Prostate gland (tissue), 2 donors: Measurements from ENCODE around the gene MZB1. TPM values are rescaled to one million over a fixed set of nuclear protein-coding genes. Genes with fewer than 3 reads are reported as not detected.
"Not testable (repeated sequence)": the region's sequence is repeated elsewhere in the genome, so short reads cannot be mapped to it uniquely, and the experiment has no call there.

Experiments used
- DNase-seq: peaks from one replicate; pipeline ENCODE4 v3.0.0-alpha.2; 2019; ENCODE audit warnings: low spot score
- H3K27ac ChIP-seq, 2 donors: fragments of 200-600 bp; sonication (generic); 2 replicates each; pipeline ENCODE4 v1.5.1; 2017 to 2019
- H3K27me3 ChIP-seq: fragments of 200-600 bp; sonication (generic); replicated peaks from 2 replicates; pipeline ENCODE4 v1.5.1; 2019; ENCODE audit not compliant: insufficient read depth
- H3K36me3 ChIP-seq, 2 donors: fragments of 200-600 bp; sonication (generic); 1 replicate in 1 of 2; 2 replicates in 1 of 2; pipeline versions ENCODE4 v1.5.1 to v1.8.1; 2017 to 2019
- H3K4me1 ChIP-seq: fragments of 200-600 bp; sonication (generic); replicated peaks from 2 replicates; pipeline ENCODE4 v1.5.1; 2019
- H3K4me3 ChIP-seq, 2 donors: fragments of 200-600 bp; sonication (generic); 2 replicates each; pipeline ENCODE4 v1.5.1; 2017 to 2019
- H3K9me3 ChIP-seq: fragments of 200-600 bp; sonication (generic); 2 replicates; pipeline ENCODE4 v1.5.1; 2017
- POLR2A ChIP-seq: fragments of 450-650 bp; IDR thresholded peaks from one replicate; pipeline ENCODE4 v1.6.1; 2016; ENCODE audit warnings: antibody characterized with exemption, mild to moderate bottlenecking
- POLR2AphosphoS5 ChIP-seq: sonication (generic); formaldehyde crosslinking; IDR thresholded peaks from one replicate; pipeline ENCODE4 v1.6.1; 2017; ENCODE audit warnings: antibody characterized with exemption
- WGBS: methylation state at CpG from one replicate; pipeline ENCODE4 v1.1.5; 2018; 5-methylcytosine and 5-hydroxymethylcytosine counted together
- intact Hi-C: fragments of 100-400 bp; cut with DNase I; formaldehyde crosslinking; loops from one replicate; pipeline ENCODE4 v1.14.2; 2022
- total RNA-seq, 2 donors: library from RNA; depleted of rRNA; stranded (reverse); fragments of >200 nt; gene quantifications; one replicate each; pipeline ENCODE4 v1.1.0, GENCODE V29; 2016
- TF ChIP-seq, protein P1 (sequence below), 4 experiments: fragments of 200-600 bp in 2 of 4; fragments of 450-650 bp in 2 of 4; sonication (generic) in 2 of 4; IDR thresholded peaks; 1 replicate in 3 of 4; 2 replicates in 1 of 4; pipeline ENCODE4 v1.5.1; 2016 to 2019; ENCODE audit warnings: antibody characterized with exemption in 4 of 4, mild to moderate bottlenecking in 2 of 4, moderate library complexity in 2 of 4

Gene MZB1
- total RNA-seq, 2 donors from 2014 or later, result 2.7 to 4.3 TPM

DNA sequence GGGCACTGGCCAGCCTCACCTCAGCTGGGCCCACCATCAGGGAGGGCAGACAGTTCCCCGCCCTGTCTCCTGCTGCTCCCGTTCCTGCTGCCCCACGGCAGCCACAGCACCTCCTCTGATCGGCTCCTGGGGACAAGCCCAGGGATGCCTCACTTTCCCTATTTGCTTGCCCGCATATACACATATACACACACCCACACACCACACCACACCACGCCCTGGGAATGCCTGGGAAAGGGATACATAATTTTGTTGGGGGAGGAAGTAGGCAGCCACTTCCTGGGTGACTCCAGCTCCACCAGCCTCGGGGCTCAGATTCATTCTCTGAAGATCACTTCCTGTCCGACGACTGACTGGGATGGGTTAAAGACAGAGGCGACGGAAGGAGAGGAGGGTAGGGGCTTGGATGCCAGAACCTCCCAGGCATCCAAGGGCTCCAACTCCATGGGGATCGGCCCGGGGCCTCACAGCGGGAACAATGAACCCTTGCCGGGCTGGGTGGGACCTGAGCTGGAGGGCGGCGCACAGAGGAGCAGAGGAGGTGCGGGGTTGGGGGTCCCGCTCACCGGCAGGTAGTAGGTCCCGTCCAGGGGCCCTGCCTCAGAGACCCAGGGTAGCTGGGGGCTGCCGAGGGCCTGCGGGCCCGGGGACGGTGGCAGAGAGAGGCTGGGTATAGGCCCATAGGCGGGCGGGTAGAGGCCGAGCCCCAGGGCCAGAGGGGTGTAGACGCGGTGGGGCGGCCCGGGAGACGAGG lies 2.0 kb upstream of the MZB1 start:
- H3K9me3 ChIP-seq, result no peaks in the 10 kb centered on the region
- no peaks in the 10 kb centered on the region for H3K36me3 ChIP-seq
- 58% methylated on average over 33 of the region's 33 CpGs for WGBS
- H3K4me1 ChIP-seq, result peaks cover 40% of the 10 kb centered on the region
- peak overlapping the region; percentile 30 to 39 for H3K4me3 ChIP-seq
- H3K27ac ChIP-seq, result peak overlapping the region; percentile 67 to 83
- TF ChIP-seq POLR2A (no peak), POLR2AphosphoS5 (no peak)
- TF ChIP-seq, protein P1, sequence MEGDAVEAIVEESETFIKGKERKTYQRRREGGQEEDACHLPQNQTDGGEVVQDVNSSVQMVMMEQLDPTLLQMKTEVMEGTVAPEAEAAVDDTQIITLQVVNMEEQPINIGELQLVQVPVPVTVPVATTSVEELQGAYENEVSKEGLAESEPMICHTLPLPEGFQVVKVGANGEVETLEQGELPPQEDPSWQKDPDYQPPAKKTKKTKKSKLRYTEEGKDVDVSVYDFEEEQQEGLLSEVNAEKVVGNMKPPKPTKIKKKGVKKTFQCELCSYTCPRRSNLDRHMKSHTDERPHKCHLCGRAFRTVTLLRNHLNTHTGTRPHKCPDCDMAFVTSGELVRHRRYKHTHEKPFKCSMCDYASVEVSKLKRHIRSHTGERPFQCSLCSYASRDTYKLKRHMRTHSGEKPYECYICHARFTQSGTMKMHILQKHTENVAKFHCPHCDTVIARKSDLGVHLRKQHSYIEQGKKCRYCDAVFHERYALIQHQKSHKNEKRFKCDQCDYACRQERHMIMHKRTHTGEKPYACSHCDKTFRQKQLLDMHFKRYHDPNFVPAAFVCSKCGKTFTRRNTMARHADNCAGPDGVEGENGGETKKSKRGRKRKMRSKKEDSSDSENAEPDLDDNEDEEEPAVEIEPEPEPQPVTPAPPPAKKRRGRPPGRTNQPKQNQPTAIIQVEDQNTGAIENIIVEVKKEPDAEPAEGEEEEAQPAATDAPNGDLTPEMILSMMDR (IDR thresholded peaks at IDR 0.05), result no peak
- intact Hi-C loops, result no loop called here
- no peaks in the 10 kb centered on the region for H3K27me3 ChIP-seq
- no peak for DNase-seq

DNA sequence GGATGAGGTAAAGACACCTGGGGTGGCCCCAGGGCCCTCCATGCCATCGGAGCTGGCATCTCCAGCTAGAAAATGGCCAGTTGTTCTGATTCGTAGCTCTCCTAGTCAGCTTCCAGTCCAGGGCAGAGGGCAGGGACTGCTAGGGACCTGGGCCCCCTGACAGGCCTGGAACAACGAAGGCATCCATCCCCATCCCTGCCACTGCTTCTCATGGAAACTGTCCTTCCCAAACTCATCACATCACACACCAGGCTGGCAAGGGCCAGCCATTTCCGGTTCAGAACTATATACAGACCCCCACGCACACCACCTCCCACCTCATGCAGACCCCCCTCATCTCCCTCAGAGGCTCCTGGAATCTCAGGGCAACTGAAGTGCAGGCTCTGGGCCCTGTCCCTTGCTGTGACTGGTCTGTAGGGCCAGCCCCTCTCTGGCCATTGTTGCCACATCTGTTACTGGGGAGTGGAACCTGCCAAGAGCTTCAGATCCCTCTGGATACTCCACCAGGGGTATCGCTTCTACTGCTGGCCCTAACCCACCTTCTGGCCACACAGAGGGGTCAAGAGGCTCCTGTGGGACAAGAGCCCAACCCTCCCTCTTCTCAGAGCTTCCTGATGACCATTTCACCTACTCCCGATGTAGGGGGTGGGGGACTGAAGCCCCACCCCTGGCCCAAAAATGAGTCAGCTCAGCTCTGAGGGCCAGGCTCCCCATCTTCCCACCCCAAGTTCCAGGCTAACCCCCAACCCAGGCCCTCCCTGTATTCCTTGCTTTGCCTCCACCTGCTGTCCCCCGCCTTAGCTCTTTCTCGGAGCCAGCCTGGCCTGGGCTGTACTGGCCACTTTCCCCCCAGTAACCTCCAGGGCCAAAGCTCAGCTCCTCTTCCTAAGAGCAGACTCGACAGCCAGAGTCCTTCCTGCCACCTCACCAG lies 1.2 kb upstream of the MZB1 start:
- H3K4me1 ChIP-seq, result peaks cover 40% of the 10 kb centered on the region
- H3K4me3 ChIP-seq, result no peak overlapping the region
- H3K9me3 ChIP-seq, result no peaks in the 10 kb centered on the region
- H3K36me3 ChIP-seq, result no peaks in the 10 kb centered on the region
- intact Hi-C loops, result no loop called here
- DNase-seq, result no peak
- H3K27me3 ChIP-seq, result no peaks in the 10 kb centered on the region
- WGBS, result 87% methylated on average over 10 of the region's 10 CpGs
- TF ChIP-seq, protein P1 (IDR thresholded peaks at IDR 0.05), result no peak
- TF ChIP-seq POLR2A (no peak), POLR2AphosphoS5 (no peak)
- H3K27ac ChIP-seq, result peak overlapping the region; percentile 67 to 83

DNA sequence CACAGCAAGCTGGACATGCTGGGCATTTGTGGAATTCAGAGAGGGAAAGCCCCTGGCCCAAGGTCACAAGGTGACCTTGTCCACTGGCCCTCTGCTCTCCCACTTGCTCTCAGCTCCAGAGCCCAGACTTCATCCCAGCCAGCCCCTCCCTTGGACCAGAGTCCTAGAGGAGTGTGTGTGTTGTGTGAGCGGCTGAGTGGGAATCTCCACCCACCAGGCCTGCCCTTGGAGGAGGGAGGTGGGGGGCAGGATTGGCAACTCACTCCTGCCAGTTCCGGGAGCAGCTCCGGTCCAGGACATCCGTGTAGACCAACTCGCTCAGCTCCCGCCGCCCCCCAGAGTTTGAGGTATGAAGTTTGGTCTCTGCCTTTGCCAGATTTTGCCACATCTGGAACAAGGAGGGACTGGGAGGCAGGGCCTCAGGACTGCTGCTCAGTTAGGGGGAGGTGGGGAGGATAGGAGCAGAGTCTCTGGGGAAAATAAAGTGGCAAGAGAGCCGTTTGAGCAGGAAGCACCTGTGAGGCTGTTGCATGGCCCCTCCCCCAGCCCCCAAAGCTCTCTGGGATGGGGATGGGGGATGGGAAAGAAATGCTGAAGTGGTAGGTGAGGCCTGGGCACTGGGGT lies 1.4 kb downstream of the MZB1 start:
- peak; percentile 77 for DNase-seq
- Histone ChIP-seq H3K36me3 (no peaks in the 10 kb centered on the region), H3K27ac (peak overlapping the region; percentile 67 to 83), H3K4me1 (peaks cover 44% of the 10 kb centered on the region), H3K9me3 (no peaks in the 10 kb centered on the region), H3K27me3 (no peaks in the 10 kb centered on the region), H3K4me3 (peak overlapping the region; percentile 13 to 36)
- peak; percentile 63 for TF ChIP-seq POLR2AphosphoS5
- TF ChIP-seq, protein P1 (IDR thresholded peaks at IDR 0.05), result peak in 1 of 4 experiments; percentile 22
- no peak for TF ChIP-seq POLR2A
- WGBS, result 13% methylated on average over 8 of the region's 8 CpGs
- intact Hi-C loops, result no loop called here

DNA sequence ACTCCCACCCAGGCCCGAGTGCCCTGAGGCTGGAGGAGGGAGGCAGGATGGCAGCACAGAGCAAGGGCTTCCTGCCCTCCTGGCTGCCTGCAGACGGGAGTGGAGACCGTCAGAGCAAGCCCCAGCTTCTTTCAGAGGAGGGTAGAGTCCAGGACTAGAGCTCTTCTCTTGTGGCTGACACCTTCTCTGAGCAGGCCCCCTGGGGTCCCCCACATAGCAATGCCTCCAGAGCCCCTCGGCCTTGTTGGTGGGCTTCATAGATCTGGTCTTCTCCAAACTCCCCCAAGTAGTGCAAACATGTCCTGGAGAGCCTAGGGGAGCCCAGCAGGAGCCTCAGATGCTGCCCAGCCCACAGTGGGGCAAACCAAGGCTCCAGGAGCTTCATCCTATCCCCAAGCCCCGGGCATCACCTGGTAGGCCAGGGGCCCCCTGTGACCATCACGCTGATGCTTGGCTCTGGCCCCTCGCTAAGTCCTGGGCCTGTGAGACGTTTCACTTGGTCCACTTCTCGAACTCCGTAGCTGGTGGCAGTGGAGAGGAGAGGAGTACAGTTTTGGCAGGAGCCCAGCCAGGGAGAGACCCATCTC lies 2.0 kb downstream of the MZB1 start:
- no peak for DNase-seq
- no peaks in the 10 kb centered on the region for H3K36me3 ChIP-seq
- 69% methylated on average over 10 of the region's 10 CpGs for WGBS
- no peaks in the 10 kb centered on the region for H3K27me3 ChIP-seq
- H3K27ac ChIP-seq, result peak overlapping the region; percentile 67 to 83
- intact Hi-C loops, result no loop called here
- peaks cover 38% of the 10 kb centered on the region for H3K4me1 ChIP-seq
- TF ChIP-seq POLR2A (no peak), POLR2AphosphoS5 (no peak)
- TF ChIP-seq, protein P1 (IDR thresholded peaks at IDR 0.05), result no peak
- H3K4me3 ChIP-seq, result peak overlapping the region in 1 of 2 donors; percentile 36
- H3K9me3 ChIP-seq, result no peaks in the 10 kb centered on the region

DNA sequence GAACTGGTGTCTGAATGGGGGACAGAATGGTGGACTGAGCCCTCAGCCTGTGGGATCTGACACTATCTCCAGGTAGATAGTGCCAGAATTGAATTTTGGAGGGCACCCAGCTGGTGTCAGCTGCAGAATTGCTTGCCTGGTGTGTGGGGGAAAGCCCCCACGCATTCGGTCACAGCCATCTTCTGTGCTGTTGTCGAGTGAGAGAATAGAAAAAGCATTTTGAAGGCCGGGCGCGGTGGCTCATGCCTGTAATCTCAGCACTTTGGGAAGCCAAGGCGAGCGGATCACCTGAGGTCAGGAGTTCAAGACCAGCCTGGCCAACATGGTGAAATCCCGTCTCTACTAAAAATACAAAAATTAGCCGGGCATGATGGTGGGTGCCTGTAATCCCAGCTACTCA lies 2.8 kb downstream of the MZB1 start:
- DNase-seq, H3K9me3 ChIP-seq, H3K27me3 ChIP-seq, H3K4me3 ChIP-seq, intact Hi-C loops, H3K27ac ChIP-seq, H3K36me3 ChIP-seq: not testable (repeated sequence)
- H3K4me1 ChIP-seq, result peaks cover 33% of the 10 kb centered on the region
- WGBS, result 94% methylated on average over 10 of the region's 10 CpGs
